ENCODE measurements around the gene CDK6.

CDK6 gene

GRCh38 chr7:92590711-92591310 lies 245.6 kb downstream of the CDK6 start:
- TF ChIP-seq CTCF (IDR thresholded peaks at IDR 0.05; ENCODE audit: insufficient read depth, low read depth, low read length, missing control alignments), result no peak
- no peak for DNase-seq (ENCODE audit: low read depth)
- H3K4me3 ChIP-seq (ENCODE audit: low read depth, low read length), result peak overlapping the region; percentile 80

GRCh38 chr7:92589056-92589455 lies 247.3 kb downstream of the CDK6 start:
- no peak for TF ChIP-seq CTCF (IDR thresholded peaks at IDR 0.05; ENCODE audit: insufficient read depth, low read depth, low read length, missing control alignments)
- no peak for DNase-seq (ENCODE audit: low read depth)
- peak overlapping the region; percentile 80 for H3K4me3 ChIP-seq (ENCODE audit: low read depth, low read length)

GRCh38 chr7:92588561-92588960 lies 247.8 kb downstream of the CDK6 start:
- DNase-seq (ENCODE audit: low read depth), result no peak
- no peak for TF ChIP-seq CTCF (IDR thresholded peaks at IDR 0.05; ENCODE audit: insufficient read depth, low read depth, low read length, missing control alignments)
- peak overlapping the region; percentile 80 for H3K4me3 ChIP-seq (ENCODE audit: low read depth, low read length)

GRCh38 chr7:92586841-92587240 lies 249.5 kb downstream of the CDK6 start:
- no peak for DNase-seq (ENCODE audit: low read depth)
- no peak for TF ChIP-seq CTCF (IDR thresholded peaks at IDR 0.05; ENCODE audit: insufficient read depth, low read depth, low read length, missing control alignments)

GRCh38 chr7:92586403-92586802 lies 250.0 kb downstream of the CDK6 start:
- no peak overlapping the region for H3K4me3 ChIP-seq (ENCODE audit: low read depth, low read length)
- no peak for DNase-seq (ENCODE audit: low read depth)
- TF ChIP-seq CTCF (IDR thresholded peaks at IDR 0.05; ENCODE audit: insufficient read depth, low read depth, low read length, missing control alignments), result no peak

More at GRCh38 chr7:92586841-92587240, 249.5 kb downstream of the CDK6 start:
- H3K4me3 ChIP-seq (ENCODE audit: low read depth, low read length), result no peak overlapping the region

GRCh38 chr7:92584953-92585352 lies 251.4 kb downstream of the CDK6 start:
- peak; percentile 13 for DNase-seq (ENCODE audit: low read depth)
- no peak for TF ChIP-seq CTCF (IDR thresholded peaks at IDR 0.05; ENCODE audit: insufficient read depth, low read depth, low read length, missing control alignments)
- H3K4me3 ChIP-seq (ENCODE audit: low read depth, low read length), result no peak overlapping the region

- DNase-seq (ENCODE audit: low read depth), result no peak
- TF ChIP-seq CTCF (IDR thresholded peaks at IDR 0.05; ENCODE audit: insufficient read depth, low read depth, low read length, missing control alignments), result no peak
- H3K4me3 ChIP-seq (ENCODE audit: low read depth, low read length), result no peak overlapping the region
Measured at GRCh38 chr7:92582948-92583347, 253.4 kb downstream of the CDK6 start.

All from GM12865 (cell line).